ENCODE results near the gene LPP.
"Not testable (repeated sequence)": the region's sequence is repeated elsewhere in the genome, so short reads cannot be mapped to it uniquely, and the experiment has no call there.

The LPP gene

GRCh38 chr3:188605231-188605630 is 451.3 kb downstream of the LPP start:
- no peak overlapping the region for H3K27ac ChIP-seq
- TF ChIP-seq ZFX (IDR thresholded peaks at IDR 0.05; ENCODE audit: borderline replicate concordance) (no peak), CTCF (IDR thresholded peaks at IDR 0.05) (no peak)

- no peak for TF ChIP-seq ZFX (IDR thresholded peaks at IDR 0.05; ENCODE audit: borderline replicate concordance)
- TF ChIP-seq CTCF (IDR thresholded peaks at IDR 0.05): no peak
- H3K27ac ChIP-seq: no peak overlapping the region
Observed at GRCh38 chr3:188605905-188606304, 451.9 kb downstream of the LPP start.

GRCh38 chr3:188607805-188608315 is 453.9 kb downstream of the LPP start:
- TF ChIP-seq CTCF (IDR thresholded peaks at IDR 0.05): no peak
- no peak overlapping the region for H3K27ac ChIP-seq

GRCh38 chr3:188608401-188608800 is 454.4 kb downstream of the LPP start:
- TF ChIP-seq ZFX (IDR thresholded peaks at IDR 0.05; ENCODE audit: borderline replicate concordance): no peak
- TF ChIP-seq CTCF (IDR thresholded peaks at IDR 0.05): no peak
- no peak overlapping the region for H3K27ac ChIP-seq

GRCh38 chr3:188613721-188614120 is 459.8 kb downstream of the LPP start:
- not testable (repeated sequence) for H3K27ac ChIP-seq

- H3K27ac ChIP-seq: no peak overlapping the region
Observed at GRCh38 chr3:188617270-188617669, 463.3 kb downstream of the LPP start.

GRCh38 chr3:188617988-188618701 is 464.2 kb downstream of the LPP start:
- no peak overlapping the region for H3K27ac ChIP-seq
- no peak for TF ChIP-seq ZFX (IDR thresholded peaks at IDR 0.05; ENCODE audit: borderline replicate concordance)
- TF ChIP-seq CTCF (IDR thresholded peaks at IDR 0.05): no peak

More at GRCh38 chr3:188617270-188617669, 463.3 kb downstream of the LPP start:
- no peak for TF ChIP-seq ZFX (IDR thresholded peaks at IDR 0.05; ENCODE audit: borderline replicate concordance)
- TF ChIP-seq CTCF (IDR thresholded peaks at IDR 0.05): no peak

- TF ChIP-seq CTCF (IDR thresholded peaks at IDR 0.05) (no peak), ZFX (IDR thresholded peaks at IDR 0.05; ENCODE audit: borderline replicate concordance) (no peak)
- no peak overlapping the region for H3K27ac ChIP-seq
Observed at GRCh38 chr3:188620752-188621151, 466.8 kb downstream of the LPP start.

Data from 22Rv1 (cell line).